ENCODE results near the gene ST6GALNAC3. TPM values are rescaled to one million over a fixed set of nuclear protein-coding genes. Genes with fewer than 3 reads are reported as not detected.

Gene ST6GALNAC3
- polyA plus RNA-seq, 1 donor (not counting 4 experiments of a cell fraction or from before 2014, with no cell fraction given), result 0.08 TPM

DNA sequence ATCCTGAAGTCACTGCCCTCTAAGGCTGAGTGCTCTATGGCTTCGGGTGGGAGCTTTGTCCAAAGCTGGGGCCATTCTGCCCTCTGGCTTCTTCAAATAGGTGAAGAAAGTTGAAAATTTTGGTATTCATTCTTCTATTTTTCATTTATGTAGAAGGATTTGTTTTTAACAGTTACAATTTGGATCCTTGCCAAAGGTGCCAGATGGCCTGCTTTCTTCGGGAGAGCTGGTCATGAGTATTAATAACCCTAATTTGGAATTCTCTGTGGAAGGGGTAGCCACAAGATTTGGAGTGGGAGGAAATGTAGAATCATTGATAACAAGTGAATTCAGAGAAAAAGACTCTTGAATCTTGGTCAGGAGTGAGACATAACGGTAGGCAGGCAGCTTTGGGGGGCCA lies 422.3 kb downstream of the ST6GALNAC3 start:
- Histone ChIP-seq H3K27me3 (ENCODE audit: control insufficient read depth, extremely low read depth, insufficient read depth, low read length) (no peaks in the 10 kb centered on the region), H3K36me3 (ENCODE audit: control insufficient read depth in 2 of 2, extremely low read depth in 1 of 2, insufficient read depth in 2 of 2, low read length in 2 of 2) (no peaks in the 10 kb centered on the region), H3K79me2 (ENCODE audit: control insufficient read depth, insufficient read depth, low read length) (no peaks in the 10 kb centered on the region), H3K9me3 (ENCODE audit: control insufficient read depth, low read depth, low read length) (no peaks in the 10 kb centered on the region), H3K27ac (ENCODE audit: control insufficient read depth, insufficient read depth, low read length) (no peak overlapping the region), H4K20me1 (ENCODE audit: control insufficient read depth, extremely low read depth, insufficient read depth, low read length) (no peaks in the 10 kb centered on the region), H3K4me2 (ENCODE audit: control insufficient read depth, extremely low read depth, insufficient read depth, low read depth, low read length) (no peak overlapping the region), H3K4me3 (ENCODE audit: control insufficient read depth in 2 of 3, extremely low read depth in 1 of 3, insufficient read depth in 2 of 3, low read depth in 1 of 3, low read length in 3 of 3) (no peak overlapping the region), H3K9ac (ENCODE audit: control insufficient read depth, extremely low read depth, insufficient read depth, low read length) (no peak overlapping the region), H2AFZ (ENCODE audit: control insufficient read depth, low read length) (no peak overlapping the region), H3K9me1 (ENCODE audit: control insufficient read depth, extremely low read depth, insufficient read depth, low read length) (no peaks in the 10 kb centered on the region), H3K4me1 (ENCODE audit: control insufficient read depth, extremely low read depth, insufficient read depth, low read length) (no peaks in the 10 kb centered on the region)
- TF ChIP-seq EZH2 (IDR thresholded peaks at IDR 0.05; ENCODE audit: low read length), result no peak
- TF ChIP-seq, protein P1, sequence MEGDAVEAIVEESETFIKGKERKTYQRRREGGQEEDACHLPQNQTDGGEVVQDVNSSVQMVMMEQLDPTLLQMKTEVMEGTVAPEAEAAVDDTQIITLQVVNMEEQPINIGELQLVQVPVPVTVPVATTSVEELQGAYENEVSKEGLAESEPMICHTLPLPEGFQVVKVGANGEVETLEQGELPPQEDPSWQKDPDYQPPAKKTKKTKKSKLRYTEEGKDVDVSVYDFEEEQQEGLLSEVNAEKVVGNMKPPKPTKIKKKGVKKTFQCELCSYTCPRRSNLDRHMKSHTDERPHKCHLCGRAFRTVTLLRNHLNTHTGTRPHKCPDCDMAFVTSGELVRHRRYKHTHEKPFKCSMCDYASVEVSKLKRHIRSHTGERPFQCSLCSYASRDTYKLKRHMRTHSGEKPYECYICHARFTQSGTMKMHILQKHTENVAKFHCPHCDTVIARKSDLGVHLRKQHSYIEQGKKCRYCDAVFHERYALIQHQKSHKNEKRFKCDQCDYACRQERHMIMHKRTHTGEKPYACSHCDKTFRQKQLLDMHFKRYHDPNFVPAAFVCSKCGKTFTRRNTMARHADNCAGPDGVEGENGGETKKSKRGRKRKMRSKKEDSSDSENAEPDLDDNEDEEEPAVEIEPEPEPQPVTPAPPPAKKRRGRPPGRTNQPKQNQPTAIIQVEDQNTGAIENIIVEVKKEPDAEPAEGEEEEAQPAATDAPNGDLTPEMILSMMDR (optimal IDR thresholded peaks at IDR 0.05 in 1 of 3, IDR thresholded peaks at IDR 0.05 in 1 of 3, conservative IDR thresholded peaks at IDR 0.05 in 1 of 3; ENCODE audit: extremely low read depth in 1 of 3, insufficient read depth in 2 of 3, low read length in 3 of 3), result no peak
- FAIRE-seq (no peak), DNase-seq (ENCODE audit: low read depth, low spot score) (no peak)
- dilution Hi-C loops (cut with MboI; ENCODE audit: extremely low pct_ligation_motif_present, low sequenced_read_pairs), result no loop called here

DNA sequence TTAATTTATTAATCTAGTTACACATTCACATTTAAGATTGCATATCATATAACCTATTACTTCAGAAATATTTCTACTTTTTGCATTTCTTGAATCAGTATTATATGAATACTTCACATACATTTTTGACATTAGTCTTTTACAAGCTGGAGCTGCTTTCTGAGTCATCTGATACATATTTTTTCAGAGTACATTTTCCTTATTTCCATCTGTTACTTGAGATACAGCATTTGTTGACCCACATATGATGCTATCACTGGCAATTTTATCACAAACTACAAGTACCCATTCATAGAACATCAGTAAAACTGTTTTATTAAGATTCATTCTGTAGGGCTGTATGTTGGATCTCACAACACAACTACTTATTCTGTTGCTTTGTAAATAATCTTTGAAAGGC lies 425.6 kb downstream of the ST6GALNAC3 start:
- H3K4me1 ChIP-seq (ENCODE audit: control insufficient read depth, extremely low read depth, insufficient read depth, low read length), result no peaks in the 10 kb centered on the region
- H3K9me1 ChIP-seq (ENCODE audit: control insufficient read depth, extremely low read depth, insufficient read depth, low read length), result no peaks in the 10 kb centered on the region
- no peak for DNase-seq (ENCODE audit: low read depth, low spot score)
- no peak overlapping the region for H2AFZ ChIP-seq (ENCODE audit: control insufficient read depth, low read length)
- H3K27ac ChIP-seq (ENCODE audit: control insufficient read depth, insufficient read depth, low read length), result no peak overlapping the region
- dilution Hi-C loops (cut with MboI; ENCODE audit: extremely low pct_ligation_motif_present, low sequenced_read_pairs), result no loop called here
- no peaks in the 10 kb centered on the region for H3K9me3 ChIP-seq (ENCODE audit: control insufficient read depth, low read depth, low read length)
- TF ChIP-seq, protein P1 (optimal IDR thresholded peaks at IDR 0.05 in 1 of 3, IDR thresholded peaks at IDR 0.05 in 1 of 3, conservative IDR thresholded peaks at IDR 0.05 in 1 of 3; ENCODE audit: extremely low read depth in 1 of 3, insufficient read depth in 2 of 3, low read length in 3 of 3), result no peak
- no peak for TF ChIP-seq EZH2 (IDR thresholded peaks at IDR 0.05; ENCODE audit: low read length)
- H4K20me1 ChIP-seq (ENCODE audit: control insufficient read depth, extremely low read depth, insufficient read depth, low read length), result no peaks in the 10 kb centered on the region
- H3K9ac ChIP-seq (ENCODE audit: control insufficient read depth, extremely low read depth, insufficient read depth, low read length), result no peak overlapping the region
- H3K79me2 ChIP-seq (ENCODE audit: control insufficient read depth, insufficient read depth, low read length), result no peaks in the 10 kb centered on the region
- no peaks in the 10 kb centered on the region for H3K36me3 ChIP-seq (ENCODE audit: control insufficient read depth in 2 of 2, extremely low read depth in 1 of 2, insufficient read depth in 2 of 2, low read length in 2 of 2)
- H3K4me3 ChIP-seq (ENCODE audit: control insufficient read depth in 2 of 3, extremely low read depth in 1 of 3, insufficient read depth in 2 of 3, low read depth in 1 of 3, low read length in 3 of 3), result no peak overlapping the region
- H3K27me3 ChIP-seq (ENCODE audit: control insufficient read depth, extremely low read depth, insufficient read depth, low read length), result no peaks in the 10 kb centered on the region
- no peak for FAIRE-seq
- no peak overlapping the region for H3K4me2 ChIP-seq (ENCODE audit: control insufficient read depth, extremely low read depth, insufficient read depth, low read depth, low read length)

All from keratinocyte (primary cell).